ENCODE measurements around the gene ENDOV.

ENDOV gene

DNA sequence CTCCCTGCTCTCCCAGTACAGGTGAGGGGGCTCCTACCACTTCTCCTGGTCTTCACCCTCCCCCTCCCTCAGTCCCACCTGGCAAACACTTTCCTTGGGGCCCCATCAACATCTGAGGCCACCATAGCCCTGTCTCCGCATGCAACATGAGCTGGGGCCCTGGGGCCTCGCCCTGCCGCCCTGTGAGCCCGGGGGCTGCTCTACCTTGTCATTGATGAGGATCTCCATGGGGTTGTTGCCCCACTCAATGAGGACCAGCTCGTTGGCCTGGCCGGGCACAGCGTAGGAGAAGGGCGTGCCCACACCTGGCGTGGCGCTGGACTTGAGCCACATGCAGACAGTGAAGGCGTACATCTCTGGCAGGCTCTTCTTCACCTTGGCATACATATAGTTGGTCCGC lies 58.0 kb downstream of the ENDOV start:
- no peak for DNase-seq (ENCODE audit: low read depth)
- TF ChIP-seq, protein P1, sequence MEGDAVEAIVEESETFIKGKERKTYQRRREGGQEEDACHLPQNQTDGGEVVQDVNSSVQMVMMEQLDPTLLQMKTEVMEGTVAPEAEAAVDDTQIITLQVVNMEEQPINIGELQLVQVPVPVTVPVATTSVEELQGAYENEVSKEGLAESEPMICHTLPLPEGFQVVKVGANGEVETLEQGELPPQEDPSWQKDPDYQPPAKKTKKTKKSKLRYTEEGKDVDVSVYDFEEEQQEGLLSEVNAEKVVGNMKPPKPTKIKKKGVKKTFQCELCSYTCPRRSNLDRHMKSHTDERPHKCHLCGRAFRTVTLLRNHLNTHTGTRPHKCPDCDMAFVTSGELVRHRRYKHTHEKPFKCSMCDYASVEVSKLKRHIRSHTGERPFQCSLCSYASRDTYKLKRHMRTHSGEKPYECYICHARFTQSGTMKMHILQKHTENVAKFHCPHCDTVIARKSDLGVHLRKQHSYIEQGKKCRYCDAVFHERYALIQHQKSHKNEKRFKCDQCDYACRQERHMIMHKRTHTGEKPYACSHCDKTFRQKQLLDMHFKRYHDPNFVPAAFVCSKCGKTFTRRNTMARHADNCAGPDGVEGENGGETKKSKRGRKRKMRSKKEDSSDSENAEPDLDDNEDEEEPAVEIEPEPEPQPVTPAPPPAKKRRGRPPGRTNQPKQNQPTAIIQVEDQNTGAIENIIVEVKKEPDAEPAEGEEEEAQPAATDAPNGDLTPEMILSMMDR (conservative IDR thresholded peaks at IDR 0.05; ENCODE audit: low read length): no peak
- H3K4me3 ChIP-seq (ENCODE audit: low read length): no peak overlapping the region

DNA sequence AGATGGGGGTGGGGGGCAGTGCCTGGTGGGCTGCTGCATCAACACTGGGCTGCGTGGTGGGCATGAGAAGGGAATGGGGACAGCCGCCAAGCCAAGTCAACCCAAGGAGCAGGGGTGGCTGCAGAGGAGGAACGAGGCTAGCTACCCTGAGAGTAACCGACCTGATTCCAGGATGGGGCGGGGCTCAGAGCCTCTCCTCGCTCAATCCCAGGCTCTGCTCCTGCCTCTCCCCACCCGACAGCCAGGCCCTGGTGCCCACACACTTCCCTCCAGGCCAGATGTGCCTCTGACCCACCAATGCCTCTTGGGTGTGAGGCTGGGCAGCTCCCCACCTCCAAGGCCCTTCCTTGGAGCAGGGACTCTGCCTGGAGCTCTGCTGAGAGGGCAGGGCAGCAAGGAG lies 58.7 kb downstream of the ENDOV start:
- TF ChIP-seq, protein P1 (conservative IDR thresholded peaks at IDR 0.05; ENCODE audit: low read length): no peak
- no peak for DNase-seq (ENCODE audit: low read depth)

DNA sequence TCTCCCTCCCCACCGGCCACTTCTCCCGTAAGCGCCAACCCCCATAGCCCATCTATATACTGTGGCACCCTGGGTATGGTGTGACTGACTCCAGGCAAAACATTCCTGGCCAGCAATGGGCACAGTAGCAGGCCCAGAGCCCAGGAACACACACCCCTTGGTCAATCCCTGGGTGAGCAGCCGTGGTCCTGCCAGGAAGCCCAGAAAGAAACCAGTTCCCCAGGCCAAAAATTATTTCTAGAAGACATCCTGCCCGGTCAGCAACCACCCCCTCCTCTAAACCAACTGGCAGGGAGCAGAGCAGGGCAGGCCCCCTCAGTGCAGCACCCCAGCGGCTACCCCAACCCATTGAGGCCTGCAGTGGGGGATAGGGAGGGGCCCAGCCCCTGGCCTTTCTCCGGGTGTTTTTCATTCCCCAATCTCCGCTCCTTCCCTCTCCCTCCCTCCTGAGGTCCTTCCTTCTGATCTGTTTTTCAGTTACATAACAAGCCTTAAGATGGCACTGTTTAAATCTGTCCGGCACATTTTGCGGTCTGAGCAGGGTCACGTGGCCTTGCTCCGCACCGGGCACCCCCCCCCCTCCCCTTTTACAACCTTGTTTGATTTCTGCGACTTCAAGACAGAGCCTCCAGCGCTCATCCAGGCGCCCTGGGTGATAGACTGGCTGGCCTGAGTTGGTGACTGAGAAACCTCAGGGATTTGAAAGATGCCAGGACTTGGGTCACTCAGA lies 59.4 kb downstream of the ENDOV start:
- H3K4me3 ChIP-seq (ENCODE audit: low read length): no peak overlapping the region
- DNase-seq (ENCODE audit: low read depth): peak; percentile 30
- TF ChIP-seq, protein P1 (conservative IDR thresholded peaks at IDR 0.05; ENCODE audit: low read length): peak; percentile 32

More for the DNA sequence above, 58.7 kb downstream of the ENDOV start:
- H3K4me3 ChIP-seq (ENCODE audit: low read length): no peak overlapping the region

DNA sequence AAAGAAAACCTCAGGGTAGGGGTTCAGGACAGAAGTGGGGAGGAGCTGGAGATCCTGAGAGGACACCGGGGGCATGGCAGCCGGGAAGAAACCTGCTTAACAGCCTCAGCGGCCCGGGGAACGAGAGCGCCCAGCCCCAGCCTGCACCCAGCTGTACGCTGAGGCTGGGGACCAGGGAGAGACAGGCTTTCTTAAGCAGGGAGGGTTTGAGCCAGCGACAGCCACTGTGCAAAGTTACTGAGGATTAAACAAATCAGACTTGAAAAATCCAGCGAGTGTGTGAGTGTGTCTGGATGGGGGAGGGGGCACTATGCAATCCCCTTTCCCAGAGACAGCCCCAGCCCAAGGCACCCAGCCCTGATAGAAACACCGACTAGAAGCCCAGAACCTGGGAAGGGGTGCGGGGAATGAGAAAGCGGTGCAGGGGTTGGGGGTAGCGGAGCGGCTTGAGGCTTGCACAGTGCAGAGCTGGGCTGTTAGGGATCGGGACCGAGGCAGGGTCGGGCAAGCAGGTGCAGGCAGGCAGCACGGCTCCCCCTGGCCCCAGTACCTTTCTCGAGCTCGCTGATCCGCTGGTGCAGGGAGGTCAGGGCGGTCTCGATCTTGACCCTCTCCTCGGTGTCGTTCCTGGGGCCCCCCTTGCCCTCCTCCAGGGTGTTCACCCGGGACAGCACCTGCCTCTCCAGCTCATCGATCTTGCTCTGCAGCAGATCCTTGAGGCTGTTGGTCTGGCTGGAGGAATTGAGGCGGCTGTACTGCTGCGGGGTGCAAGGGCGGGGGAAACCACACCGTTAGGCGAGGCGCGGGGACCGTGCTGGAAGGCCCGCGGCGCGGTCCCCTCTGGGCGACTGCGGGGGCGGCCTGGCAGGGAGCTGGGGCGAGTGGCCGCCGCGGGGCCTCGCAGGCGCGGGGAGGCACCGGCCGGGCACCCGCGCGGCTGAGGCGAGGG lies 60.3 kb downstream of the ENDOV start:
- no peak overlapping the region for H3K4me3 ChIP-seq (ENCODE audit: low read length)
- TF ChIP-seq, protein P1 (conservative IDR thresholded peaks at IDR 0.05; ENCODE audit: low read length): no peak
- no peak for DNase-seq (ENCODE audit: low read depth)

DNA sequence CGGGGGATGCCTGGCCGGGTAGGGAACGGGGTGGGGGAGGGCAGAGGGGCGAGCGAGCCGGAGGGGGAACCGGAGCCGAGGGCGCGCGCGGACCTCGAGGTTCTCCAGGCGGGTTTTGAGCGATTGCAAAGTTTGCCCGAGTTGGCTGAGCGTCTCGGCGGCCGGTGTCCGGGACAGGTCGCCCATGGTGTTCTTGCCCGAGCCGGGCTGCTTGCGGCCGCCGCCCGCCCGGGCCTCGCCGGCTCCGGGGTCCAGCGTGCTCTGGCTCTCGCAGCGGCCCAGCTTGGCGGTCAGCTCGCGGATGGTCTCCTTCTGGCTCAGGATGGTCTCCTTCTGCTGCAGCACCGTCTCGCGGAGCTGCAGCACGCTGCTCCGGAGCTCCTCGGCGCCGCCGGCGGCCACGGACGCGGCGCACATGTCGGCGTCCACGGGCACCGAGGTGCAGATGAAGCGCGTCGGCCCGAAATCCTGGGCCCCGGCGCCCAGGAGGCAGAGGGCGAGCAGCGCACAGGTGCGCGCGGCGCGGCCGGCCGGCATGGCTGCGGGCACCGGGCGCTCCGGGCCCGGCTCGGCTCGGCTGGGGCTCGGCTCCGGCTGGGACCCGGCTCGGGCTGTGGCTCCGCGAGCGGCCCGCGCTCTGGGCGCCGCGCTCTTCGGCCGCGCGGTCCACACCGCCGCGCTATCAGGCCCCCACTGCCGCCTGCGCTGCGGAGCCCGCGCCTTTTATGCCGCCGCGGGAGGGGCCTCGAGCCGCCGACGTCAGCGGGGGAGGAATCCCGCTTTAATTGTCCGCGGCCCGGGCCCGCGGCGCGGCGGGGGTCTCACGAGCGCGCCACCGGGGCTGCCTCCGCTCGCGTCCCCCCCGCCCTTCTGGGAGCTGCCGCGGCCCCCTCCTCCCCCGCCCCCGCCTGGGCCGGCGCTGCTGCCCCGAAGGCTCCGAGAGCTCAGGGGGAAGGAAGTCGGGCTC lies 61.2 kb downstream of the ENDOV start, which contains the start of gene NPTX1:
Gene NPTX1 (minus strand): TSS at position 698 of the 967 bp plus-strand sequence. CDS start 161 bp downstream, at position 537.
- DNase-seq (ENCODE audit: low read depth): no peak
- TF ChIP-seq, protein P1 (conservative IDR thresholded peaks at IDR 0.05; ENCODE audit: low read length): no peak
- no peak within 1 kb of the TSS for H3K4me3 ChIP-seq (ENCODE audit: low read length)

DNA sequence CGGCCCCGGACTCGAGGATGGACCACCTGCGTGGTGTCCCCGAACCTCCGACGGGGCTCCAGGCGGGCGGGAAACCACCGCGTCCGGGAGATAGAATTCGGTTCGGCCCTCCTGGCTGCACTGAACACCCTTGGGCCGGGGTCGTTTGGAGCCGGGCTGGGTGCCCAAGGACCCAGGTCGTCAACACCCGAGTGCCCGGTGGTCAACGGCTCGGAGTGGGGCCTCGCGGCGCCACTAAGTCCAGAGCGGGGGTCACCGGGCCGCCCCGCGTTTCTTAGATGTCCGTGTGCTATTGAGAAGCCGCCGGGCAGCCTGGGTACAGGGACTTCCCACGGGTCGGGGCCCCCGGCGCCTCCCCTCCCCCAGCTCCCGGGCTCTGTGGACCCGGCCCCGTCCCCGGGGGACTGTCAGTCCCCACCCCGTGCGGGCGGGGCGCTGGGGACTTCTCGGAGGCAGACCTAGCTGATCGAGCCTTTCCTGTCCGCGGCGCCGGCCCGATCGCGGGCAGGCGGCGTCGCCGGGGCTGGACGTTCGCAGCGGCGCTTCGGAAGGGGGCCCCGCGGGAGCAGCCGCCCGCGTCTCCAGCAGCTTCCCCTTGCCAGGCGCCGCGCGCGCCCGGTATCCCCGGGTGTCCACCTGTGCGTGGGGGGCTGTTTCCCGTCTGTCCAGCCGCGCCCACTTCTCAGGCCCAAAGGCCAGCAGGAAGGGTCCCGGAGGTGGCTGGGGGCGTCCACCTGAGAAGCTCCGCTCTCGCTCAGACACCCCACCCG lies 62.1 kb downstream of the ENDOV start:
- no peak overlapping the region for H3K4me3 ChIP-seq (ENCODE audit: low read length)
- TF ChIP-seq, protein P1 (conservative IDR thresholded peaks at IDR 0.05; ENCODE audit: low read length): no peak
- DNase-seq (ENCODE audit: low read depth): no peak

All from AG10803 (cell line).